ENCODE measurements around the gene SPTLC1. TPM values are rescaled to one million over a fixed set of nuclear protein-coding genes. Genes with fewer than 3 reads are reported as not detected.

Gene SPTLC1
- total RNA-seq, 1 experiment from 2014 or later: 72.7 TPM

- no peaks in the 10 kb centered on the region for H3K4me1 Mint-ChIP-seq (ENCODE audit: low read depth, unreplicated experiment)
- DNase-seq: no peak
- H3K36me3 Mint-ChIP-seq (ENCODE audit: insufficient read depth, unreplicated experiment): peaks cover 11% of the 10 kb centered on the region
Measured at GRCh38 chr9:92064711-92065110, 50.5 kb downstream of the SPTLC1 start.

GRCh38 chr9:92061184-92061583, 54.0 kb downstream of the SPTLC1 start:
- CTCF ChIA-PET: no interaction called here
- Mint-ChIP-seq H3K36me3 (ENCODE audit: insufficient read depth, unreplicated experiment) (peaks cover 5% of the 10 kb centered on the region), H3K4me3 (ENCODE audit: low read depth, unreplicated experiment) (no peak overlapping the region), H3K27me3 (ENCODE audit: unreplicated experiment) (no peaks in the 10 kb centered on the region), H3K27ac (ENCODE audit: unreplicated experiment) (no peak overlapping the region), H3K4me1 (ENCODE audit: low read depth, unreplicated experiment) (no peaks in the 10 kb centered on the region), H3K9me3 (ENCODE audit: low read depth, unreplicated experiment) (peaks cover 3% of the 10 kb centered on the region)
- no TSS peak for BruUV-seq (replicated peaks)
- intact Hi-C loops (cut with micrococcal nuclease; ENCODE audit: unreplicated experiment): no loop called here
- DNase-seq: no peak
- TF ChIP-seq CTCF (IDR thresholded peaks at IDR 0.05; ENCODE audit: unreplicated experiment): no peak

More at GRCh38 chr9:92064711-92065110, 50.5 kb downstream of the SPTLC1 start:
- Mint-ChIP-seq H3K27ac (ENCODE audit: unreplicated experiment) (no peak overlapping the region), H3K4me3 (ENCODE audit: low read depth, unreplicated experiment) (no peak overlapping the region), H3K27me3 (ENCODE audit: unreplicated experiment) (no peaks in the 10 kb centered on the region), H3K9me3 (ENCODE audit: low read depth, unreplicated experiment) (peaks cover 3% of the 10 kb centered on the region)
- no peak for TF ChIP-seq CTCF (IDR thresholded peaks at IDR 0.05; ENCODE audit: unreplicated experiment)
- CTCF ChIA-PET: no interaction called here
- BruUV-seq (replicated peaks): no TSS peak
- intact Hi-C loops (cut with micrococcal nuclease; ENCODE audit: unreplicated experiment): no loop called here

GRCh38 chr9:92059661-92060060, 55.6 kb downstream of the SPTLC1 start:
- H3K4me3 Mint-ChIP-seq (ENCODE audit: low read depth, unreplicated experiment): no peak overlapping the region
- CTCF ChIA-PET: no interaction called here
- no peak overlapping the region for H3K27ac Mint-ChIP-seq (ENCODE audit: unreplicated experiment)
- peaks cover 3% of the 10 kb centered on the region for H3K9me3 Mint-ChIP-seq (ENCODE audit: low read depth, unreplicated experiment)
- no peak for DNase-seq
- no peaks in the 10 kb centered on the region for H3K4me1 Mint-ChIP-seq (ENCODE audit: low read depth, unreplicated experiment)
- intact Hi-C loops (cut with micrococcal nuclease; ENCODE audit: unreplicated experiment): no loop called here
- peaks cover 5% of the 10 kb centered on the region for H3K36me3 Mint-ChIP-seq (ENCODE audit: insufficient read depth, unreplicated experiment)
- no TSS peak for BruUV-seq (replicated peaks)
- H3K27me3 Mint-ChIP-seq (ENCODE audit: unreplicated experiment): no peaks in the 10 kb centered on the region
- TF ChIP-seq CTCF (IDR thresholded peaks at IDR 0.05; ENCODE audit: unreplicated experiment): no peak

- peaks cover 3% of the 10 kb centered on the region for H3K9me3 Mint-ChIP-seq (ENCODE audit: low read depth, unreplicated experiment)
- TF ChIP-seq CTCF (IDR thresholded peaks at IDR 0.05; ENCODE audit: unreplicated experiment): no peak
- H3K4me1 Mint-ChIP-seq (ENCODE audit: low read depth, unreplicated experiment): no peaks in the 10 kb centered on the region
- H3K27ac Mint-ChIP-seq (ENCODE audit: unreplicated experiment): no peak overlapping the region
- DNase-seq: no peak
- no peak overlapping the region for H3K4me3 Mint-ChIP-seq (ENCODE audit: low read depth, unreplicated experiment)
- intact Hi-C loops (cut with micrococcal nuclease; ENCODE audit: unreplicated experiment): no loop called here
- CTCF ChIA-PET: no interaction called here
- peaks cover 5% of the 10 kb centered on the region for H3K36me3 Mint-ChIP-seq (ENCODE audit: insufficient read depth, unreplicated experiment)
- no TSS peak for BruUV-seq (replicated peaks)
- H3K27me3 Mint-ChIP-seq (ENCODE audit: unreplicated experiment): no peaks in the 10 kb centered on the region
Measured at GRCh38 chr9:92058723-92059444, 56.3 kb downstream of the SPTLC1 start.

Data from Calu3 (cell line).